Gastroesophageal sphincter (tissue), 3 donors: ENCODE data around the gene SORBS1.

Experiments
- EP300 ChIP-seq: sonication (generic); formaldehyde crosslinking; IDR thresholded peaks from one replicate; pipeline ENCODE4 v1.6.1; 2017; ENCODE audit warnings: antibody characterized with exemption, mild to moderate bottlenecking
- POLR2AphosphoS5 ChIP-seq: sonication (generic); formaldehyde crosslinking; IDR thresholded peaks from one replicate; pipeline ENCODE4 v1.6.1; 2017; ENCODE audit warnings: antibody characterized with exemption
- TF ChIP-seq, protein P1 (sequence below), 4 experiments: fragments of 200-600 bp in 2 of 4; fragments of 450-650 bp in 2 of 4; sonication (generic) in 1 of 4; IDR thresholded peaks; one replicate each; pipeline ENCODE4 v1.5.1; 2017 to 2019; ENCODE audit warnings: antibody characterized with exemption in 4 of 4, mild to moderate bottlenecking in 2 of 4, moderate library complexity in 2 of 4

DNA sequence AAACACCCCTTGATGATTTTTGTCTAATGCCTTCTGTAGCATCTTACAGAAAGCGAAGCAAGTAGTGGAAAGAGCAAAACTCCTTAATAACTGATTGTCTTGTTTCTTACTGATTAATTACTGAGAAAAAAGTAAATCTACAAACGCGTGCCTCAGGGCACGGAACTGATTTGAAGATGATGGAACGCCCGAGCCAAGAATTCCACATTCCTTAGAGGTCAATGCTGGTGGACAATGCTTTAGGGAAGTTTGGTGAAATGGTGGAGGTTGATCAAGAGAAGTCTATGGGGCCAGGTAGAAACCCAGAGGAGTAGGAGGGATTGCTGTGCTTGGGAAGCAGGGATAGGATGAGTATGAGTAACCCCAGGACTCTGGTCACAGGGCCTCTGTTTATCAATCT, 5.0 kb upstream of the SORBS1 start:
- TF ChIP-seq POLR2AphosphoS5 (no peak), EP300 (no peak)
- TF ChIP-seq, protein P1, sequence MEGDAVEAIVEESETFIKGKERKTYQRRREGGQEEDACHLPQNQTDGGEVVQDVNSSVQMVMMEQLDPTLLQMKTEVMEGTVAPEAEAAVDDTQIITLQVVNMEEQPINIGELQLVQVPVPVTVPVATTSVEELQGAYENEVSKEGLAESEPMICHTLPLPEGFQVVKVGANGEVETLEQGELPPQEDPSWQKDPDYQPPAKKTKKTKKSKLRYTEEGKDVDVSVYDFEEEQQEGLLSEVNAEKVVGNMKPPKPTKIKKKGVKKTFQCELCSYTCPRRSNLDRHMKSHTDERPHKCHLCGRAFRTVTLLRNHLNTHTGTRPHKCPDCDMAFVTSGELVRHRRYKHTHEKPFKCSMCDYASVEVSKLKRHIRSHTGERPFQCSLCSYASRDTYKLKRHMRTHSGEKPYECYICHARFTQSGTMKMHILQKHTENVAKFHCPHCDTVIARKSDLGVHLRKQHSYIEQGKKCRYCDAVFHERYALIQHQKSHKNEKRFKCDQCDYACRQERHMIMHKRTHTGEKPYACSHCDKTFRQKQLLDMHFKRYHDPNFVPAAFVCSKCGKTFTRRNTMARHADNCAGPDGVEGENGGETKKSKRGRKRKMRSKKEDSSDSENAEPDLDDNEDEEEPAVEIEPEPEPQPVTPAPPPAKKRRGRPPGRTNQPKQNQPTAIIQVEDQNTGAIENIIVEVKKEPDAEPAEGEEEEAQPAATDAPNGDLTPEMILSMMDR (IDR thresholded peaks at IDR 0.05) = no peak
